Measurements from ENCODE around the gene BICD1.

- no peak for TF ChIP-seq CEBPB (IDR thresholded peaks at IDR 0.05)
- no peak for TF ChIP-seq CTCF (IDR thresholded peaks at IDR 0.05)
- TF ChIP-seq CHD2 (IDR thresholded peaks at IDR 0.05; ENCODE audit: low read length, partially characterized antibody): no peak
- TF ChIP-seq HDAC2 (IDR thresholded peaks at IDR 0.05): no peak
- TF ChIP-seq KDM5A (IDR thresholded peaks at IDR 0.05): no peak
- TF ChIP-seq SMC3 (IDR thresholded peaks at IDR 0.05): no peak
- TF ChIP-seq EHMT2 (IDR thresholded peaks at IDR 0.05; ENCODE audit: low read depth): no peak
- no peak for TF ChIP-seq POLR2A (IDR thresholded peaks at IDR 0.05; ENCODE audit: low read length)
- no peak for TF ChIP-seq EP300 (IDR thresholded peaks at IDR 0.05)
- TF ChIP-seq PBX3 (IDR thresholded peaks at IDR 0.05): no peak
- no peak for TF ChIP-seq BHLHE40 (IDR thresholded peaks at IDR 0.05; ENCODE audit: low read depth, low read length)
- no peak for TF ChIP-seq REST (IDR thresholded peaks at IDR 0.05)
- TF ChIP-seq MYC (IDR thresholded peaks at IDR 0.05; ENCODE audit: borderline replicate concordance, low read length): no peak
- no peak for TF ChIP-seq CBX8 (IDR thresholded peaks at IDR 0.05)
Measured at GRCh38 chr12:32196250-32197198, 89.9 kb downstream of the BICD1 start.
